Stimulated activated CD8-positive, alpha-beta memory T cell treated with anti-CD3 and anti-CD28 coated beads, Interleukin-4, amount 100 ng/mL, for 48 hours (primary cell): ENCODE results near the gene REEP6.
"Not testable (repeated sequence)": the region's sequence is repeated elsewhere in the genome, so short reads cannot be mapped to it uniquely, and the experiment has no call there.

Source experiments
- DNase-seq: peaks from one replicate; pipeline ENCODE4 v3.0.0-alpha.2; 2020

REEP6 gene

DNA sequence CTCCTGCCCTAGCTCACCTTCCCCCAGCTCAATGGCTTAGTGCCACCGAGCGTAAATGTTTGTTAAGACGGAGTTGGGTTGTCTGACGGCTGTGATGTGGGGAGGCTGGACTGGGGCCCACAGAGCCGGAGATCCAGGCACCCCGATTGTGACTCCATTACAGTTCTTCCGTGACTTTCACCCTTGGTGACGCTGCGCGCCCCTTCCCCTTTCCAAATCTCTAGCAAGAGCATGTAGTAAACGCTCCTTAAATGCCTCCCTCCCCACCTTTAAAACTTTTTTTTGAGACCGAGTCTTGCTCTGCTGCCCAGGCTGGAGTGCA, 829 bp downstream of the REEP6 start:
- DNase-seq = no peak

DNA sequence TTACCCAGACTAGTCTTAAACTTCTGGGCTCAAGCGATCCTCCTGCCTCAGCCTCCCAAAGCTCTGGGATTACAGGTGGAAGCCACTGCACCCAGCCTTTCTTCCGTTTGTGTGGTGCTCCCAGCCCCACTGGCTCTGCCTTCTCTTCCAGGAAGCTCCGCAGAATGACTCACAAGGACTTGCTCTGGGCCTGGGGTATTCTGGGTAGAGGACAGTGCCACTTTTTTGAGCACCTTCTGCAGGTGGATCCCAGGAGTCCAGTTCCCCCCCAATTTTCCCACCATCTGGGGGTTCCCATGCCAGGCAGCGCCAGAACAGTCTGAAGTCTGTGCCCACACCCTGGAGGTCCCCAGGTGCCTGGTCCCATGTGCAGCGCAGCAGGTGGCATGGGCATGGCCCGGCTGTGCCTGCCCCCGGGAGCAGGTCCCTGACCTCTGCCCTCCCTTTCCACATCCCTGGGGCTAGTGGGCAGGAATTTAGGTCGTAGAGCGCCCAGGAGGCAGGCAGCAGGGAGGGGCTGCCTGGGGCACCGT, 1.6 kb downstream of the REEP6 start:
- DNase-seq = no peak

DNA sequence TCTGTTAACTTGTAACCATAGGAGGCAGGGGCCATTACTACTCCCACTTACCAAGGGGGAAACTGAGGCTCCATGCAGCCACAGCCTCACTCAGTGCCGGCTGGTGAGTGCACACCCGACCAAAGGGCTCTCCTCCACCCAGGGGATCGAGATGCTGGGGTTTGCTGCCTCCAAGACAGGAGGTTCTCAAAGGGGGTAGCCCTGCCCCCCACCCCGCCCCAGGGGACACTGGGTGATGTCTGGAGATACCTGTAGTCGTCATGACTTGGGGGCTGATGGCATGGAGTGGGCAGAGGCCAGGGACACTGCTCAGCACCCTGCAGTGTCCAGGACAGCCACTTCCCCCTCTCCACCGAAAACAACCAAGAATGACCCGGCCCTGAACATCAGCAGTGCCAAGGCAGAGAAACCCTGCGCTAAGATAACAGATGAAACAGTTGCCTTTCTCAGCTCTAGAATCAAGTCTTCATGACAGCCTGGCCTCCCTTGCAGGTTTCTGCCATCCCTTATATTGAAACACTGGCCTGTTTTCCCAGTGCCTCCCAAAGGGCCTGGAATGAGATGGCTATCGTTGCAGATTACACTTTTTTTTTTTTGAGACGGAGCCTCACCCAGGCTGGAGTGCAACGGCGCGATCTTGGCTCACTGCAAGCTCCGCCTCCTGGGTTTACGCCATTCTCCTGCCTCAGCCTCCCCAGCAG, 3.3 kb downstream of the REEP6 start:
- no peak for DNase-seq

DNA sequence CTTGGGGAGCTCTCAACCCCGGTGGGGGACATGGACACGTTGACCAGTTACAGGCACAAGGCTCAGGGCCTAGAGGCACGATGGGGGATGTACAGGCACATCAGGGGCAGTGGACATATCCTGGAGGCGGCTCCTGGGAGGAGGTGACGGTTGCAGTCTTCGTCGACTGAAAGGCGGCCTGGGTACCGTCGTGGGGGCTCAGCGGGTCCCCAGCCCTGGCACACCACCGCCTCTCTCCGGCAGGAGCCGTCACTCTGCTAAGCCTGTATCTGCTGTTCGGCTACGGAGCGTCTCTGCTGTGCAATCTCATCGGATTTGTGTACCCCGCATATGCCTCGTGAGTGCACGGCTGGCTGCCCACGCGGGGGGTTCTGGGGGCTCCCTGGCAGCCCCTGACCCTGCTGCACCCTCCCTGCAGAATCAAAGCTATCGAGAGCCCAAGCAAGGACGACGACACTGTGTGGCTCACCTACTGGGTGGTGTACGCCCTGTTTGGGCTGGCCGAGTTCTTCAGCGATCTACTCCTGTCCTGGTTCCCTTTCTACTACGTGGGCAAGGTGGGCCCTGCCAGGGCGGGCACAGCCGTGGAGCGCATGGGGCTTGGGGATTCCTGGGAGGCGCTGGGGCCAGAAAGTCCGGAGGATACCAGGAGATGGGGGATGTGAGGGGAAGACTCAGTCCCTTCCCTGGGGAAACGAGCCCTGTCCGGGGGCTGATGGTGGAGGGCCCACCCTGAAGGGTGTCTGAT, 4.2 kb downstream of the REEP6 start:
- no peak for DNase-seq

DNA sequence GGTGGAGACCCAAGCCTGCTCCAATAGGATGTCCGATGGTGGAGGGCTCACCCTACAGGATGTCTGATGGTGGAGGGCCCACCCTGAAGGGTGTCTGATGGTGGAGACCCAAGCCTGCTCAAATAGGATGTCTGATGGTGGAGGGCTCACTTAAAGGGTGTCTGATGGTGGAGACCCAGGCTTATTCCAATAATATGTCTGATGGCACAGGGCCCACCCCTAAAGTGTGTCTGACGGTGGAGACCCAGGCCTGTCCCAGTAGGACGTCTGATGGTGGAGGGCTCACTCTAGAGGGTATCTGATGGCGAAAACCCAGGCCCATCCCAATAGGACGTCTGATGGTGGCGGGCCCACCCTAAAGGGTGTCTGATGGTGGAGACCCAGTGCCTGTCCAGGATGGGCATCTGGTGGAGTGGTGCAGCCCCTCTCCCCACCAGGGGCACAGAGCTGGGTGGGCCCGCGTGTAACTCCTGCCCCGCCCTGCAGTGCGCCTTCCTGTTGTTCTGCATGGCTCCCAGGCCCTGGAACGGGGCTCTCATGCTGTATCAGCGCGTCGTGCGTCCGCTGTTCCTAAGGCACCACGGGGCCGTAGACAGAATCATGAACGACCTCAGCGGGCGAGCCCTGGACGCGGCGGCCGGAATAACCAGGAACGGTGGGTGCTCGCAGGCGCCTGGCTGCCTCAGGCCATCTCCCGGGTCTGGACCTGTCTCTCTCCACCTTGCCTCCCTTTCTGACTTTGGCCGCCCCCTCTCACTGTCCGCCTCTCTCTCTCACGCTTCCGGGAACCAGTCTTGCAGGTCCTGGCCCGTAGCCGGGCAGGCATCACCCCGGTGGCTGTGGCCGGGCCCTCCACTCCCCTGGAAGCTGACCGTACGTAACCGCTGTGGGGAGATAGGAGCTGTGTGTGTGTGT, 5.1 kb downstream of the REEP6 start:
- no peak for DNase-seq

DNA sequence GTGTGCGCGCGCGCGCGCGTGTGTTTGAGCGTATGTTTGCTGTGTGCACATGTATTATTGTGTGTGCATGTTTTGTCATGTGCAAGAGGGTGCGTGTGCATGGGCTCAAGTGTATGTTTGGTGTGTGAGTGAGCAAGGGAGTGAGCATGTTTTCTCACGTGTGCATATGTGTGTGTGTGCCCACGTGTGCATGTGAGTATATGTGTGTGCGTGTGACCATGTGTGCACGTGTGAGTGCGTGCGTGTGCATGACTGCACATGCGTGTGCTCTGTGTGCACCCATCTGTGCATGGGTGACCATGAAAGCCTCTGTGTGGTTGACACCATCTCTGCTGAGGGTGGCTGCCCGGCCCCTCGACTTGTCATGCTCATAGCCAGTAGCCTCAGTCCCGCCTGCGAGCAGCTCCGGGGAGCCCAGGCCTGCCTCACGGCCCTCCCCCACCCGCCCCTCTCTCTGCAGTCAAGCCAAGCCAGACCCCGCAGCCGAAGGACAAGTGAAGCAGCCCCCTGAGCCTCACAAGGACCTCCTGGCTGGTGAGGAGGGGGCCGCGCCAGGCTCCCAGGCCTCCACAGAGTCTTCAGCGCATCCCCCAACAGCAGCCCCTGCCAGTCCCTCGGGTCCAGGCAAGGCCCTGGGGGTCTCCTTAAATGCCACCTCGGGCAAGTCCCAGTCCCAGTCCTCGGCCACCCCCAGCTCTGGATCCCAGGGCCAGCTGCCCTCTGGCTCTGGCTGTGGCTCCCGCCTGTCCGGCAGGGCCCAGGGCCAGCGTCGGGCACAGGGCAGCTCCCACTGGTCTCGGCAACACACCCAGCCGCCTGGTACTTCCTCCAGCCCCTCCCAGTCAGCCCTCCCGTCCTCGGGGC, 6.0 kb downstream of the REEP6 start:
- no peak for DNase-seq

DNA sequence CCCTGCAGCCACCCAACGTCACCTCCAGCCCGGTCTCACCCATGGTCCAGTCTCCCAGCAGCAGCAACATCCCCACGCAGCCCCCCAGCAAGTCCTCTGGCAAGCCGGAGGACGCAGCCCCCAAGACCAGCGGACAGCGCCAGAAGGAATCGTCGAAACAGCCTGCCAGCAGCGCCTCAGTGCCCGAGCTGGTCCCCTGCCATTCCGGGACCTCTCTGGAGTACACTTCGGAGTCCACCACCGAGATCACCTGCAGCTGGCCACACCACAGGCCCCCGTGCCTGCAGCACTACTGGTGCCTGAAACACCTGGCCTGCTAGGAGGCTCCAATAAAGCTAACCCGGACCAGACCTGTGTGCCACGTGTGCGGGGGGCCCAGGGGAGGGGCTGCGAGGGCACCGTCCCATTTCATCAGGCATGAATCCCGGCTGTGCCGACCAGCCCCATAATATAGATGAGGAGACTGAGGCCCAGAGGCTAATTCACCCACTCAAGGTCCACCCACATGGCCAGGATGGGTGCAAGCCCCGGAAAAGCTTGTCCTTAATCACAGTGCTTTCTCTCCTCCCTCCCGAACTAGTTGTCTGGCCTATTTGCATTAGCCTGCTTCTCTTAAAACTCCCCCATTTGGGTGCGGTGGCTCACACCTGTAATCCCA, 6.7 kb downstream of the REEP6 start:
- DNase-seq = no peak

DNA sequence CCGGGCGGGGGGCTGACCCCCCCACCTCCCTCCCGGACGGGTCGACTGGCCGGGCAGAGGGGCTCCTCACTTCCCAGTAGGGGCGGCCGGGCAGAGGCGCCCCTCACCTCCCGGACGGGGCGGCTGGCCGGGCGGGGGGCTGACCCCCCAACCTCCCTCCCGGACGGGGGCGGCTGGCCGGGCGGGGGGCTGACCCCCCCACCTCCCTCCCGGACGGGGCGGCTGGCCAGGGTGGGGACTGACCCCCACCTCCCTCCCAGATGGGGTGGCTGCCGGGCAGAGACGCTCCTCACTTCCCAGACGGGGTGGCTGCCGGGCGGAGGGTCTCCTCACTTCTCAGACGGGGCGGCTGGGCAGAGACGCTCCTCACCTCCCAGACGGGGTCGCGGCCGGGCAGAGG, 8.2 kb downstream of the REEP6 start:
- DNase-seq = not testable (repeated sequence)

DNA sequence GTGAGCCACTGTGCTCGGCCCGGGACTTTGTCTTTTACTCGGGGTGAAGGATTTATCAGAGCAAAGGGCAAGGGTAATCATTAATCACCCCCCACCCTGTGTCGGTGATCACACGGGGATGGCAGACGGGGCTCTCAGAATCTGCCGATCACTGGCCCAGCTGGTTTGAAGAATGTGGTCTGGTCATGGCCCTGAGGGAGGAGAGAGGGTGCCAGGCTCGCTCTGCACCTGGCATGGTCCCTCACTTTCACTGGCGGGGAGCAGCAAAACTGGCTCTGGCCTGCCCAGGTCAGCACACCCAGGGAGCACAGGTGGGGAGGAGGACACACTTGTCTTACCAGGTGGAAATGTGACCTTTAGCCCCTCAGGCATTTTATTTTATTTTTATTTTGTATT, 10.2 kb downstream of the REEP6 start:
- no peak for DNase-seq

DNA sequence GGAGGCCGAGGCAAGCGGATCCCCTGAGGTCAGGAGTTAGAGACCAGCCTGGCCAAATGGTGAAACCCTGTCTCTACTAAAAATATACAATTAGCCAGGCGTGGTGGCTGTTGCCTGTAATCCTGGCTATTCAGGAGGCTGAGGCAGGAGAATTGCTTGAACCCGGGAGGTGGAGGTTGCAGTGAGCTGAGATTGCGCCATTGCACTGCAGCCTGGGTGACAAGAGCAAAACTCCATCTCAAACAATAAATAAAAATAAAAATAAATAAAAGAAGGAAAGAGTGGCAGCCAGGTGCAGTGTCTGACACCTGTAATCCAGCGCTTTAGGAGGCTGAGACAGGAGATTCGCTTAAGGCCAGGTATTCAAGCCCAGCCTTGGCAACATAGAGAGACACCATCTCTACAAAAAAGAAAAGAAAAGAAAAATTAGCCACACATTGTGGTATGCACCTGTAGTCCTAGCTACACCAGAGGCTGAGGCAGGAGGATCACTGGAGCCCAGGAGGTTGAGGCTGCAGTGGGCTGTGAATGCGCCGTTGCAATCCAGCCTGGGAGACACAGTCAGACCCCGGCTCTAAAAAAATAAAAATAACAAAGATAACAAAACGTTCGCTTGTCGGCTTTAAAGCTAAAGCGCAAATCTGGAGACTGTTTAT, 11.6 kb downstream of the REEP6 start:
- DNase-seq = no peak

DNA sequence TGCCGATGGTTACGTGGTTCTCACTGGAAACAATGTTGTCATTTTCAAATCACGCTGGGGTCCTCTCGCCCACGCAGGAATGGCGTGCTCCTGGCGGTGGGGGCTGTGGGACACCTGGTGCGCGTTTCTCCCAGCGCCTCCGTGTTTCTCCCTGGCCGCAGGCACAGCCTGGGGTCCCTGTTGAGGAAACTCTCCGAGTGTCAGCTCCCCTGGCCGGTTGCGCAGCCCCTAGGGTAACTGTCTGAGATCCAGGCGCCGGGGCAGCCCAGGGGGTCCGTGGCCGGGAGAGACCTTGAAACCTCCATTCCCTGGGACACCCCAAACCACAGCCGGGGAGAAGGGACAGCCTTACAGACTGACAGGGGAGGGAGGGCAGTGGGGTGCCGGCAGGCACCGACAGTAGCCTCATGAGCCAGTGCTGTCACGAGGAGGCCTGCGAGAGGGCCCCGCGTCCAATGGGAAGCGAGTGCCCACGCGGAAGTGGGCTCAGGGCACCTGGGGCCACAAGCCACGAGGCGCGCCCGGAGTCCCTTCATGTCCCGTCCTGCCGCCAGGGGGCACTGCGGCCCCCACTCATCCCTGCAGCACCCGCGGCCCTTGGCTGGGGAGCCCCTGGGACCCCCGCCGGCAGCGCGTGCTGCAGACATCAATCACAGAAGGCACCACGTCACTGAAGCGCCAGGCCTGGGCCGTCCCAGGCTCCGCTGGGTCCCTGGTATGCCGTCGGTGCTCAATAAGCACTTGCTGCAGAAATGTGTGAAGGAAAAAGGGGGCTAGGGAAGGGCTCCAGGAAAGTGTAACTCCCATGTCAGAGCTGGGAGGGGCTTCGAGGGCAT, 12.3 kb downstream of the REEP6 start:
- DNase-seq = peak; percentile 86

DNA sequence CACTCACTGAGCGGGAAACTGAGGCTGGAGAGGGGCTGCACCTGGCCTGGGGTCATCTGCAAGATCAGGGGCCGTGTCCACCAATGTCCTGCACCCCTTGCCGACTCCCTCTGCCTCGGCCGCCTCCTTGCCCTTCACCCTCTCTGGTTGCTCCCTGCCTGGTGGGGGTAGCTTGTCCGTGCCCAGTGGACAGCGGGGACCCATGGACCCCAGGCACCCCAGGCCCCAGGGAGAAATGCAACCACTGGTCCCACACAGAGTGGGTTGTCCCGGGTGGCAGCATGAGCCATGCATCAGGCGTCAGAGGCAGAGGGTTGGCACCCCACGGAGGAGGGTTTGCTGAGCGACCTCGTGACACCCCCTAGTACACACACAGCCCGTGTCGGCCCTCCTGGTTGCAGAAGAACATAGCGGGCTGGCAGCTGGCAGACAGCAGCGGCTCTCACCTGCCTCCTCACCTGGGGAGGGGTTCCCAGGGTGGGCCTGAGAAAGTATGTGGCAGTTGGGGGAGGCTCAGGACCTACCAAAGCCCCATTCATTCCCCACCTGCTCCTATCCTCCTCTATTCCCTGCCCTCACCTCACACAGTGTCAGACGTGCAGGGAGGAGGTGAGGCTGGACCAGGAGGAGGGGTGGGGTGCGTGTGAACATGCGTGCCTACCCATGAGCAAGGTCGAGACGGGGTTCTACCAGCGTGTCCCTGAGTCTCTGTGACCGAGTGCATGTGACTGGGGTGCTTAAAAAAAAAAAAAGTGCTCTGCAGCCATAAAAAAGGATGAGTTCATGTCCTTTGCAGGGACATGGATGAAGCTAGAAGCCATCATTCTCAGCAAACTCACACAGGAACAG, 13.2 kb downstream of the REEP6 start:
- no peak for DNase-seq

DNA sequence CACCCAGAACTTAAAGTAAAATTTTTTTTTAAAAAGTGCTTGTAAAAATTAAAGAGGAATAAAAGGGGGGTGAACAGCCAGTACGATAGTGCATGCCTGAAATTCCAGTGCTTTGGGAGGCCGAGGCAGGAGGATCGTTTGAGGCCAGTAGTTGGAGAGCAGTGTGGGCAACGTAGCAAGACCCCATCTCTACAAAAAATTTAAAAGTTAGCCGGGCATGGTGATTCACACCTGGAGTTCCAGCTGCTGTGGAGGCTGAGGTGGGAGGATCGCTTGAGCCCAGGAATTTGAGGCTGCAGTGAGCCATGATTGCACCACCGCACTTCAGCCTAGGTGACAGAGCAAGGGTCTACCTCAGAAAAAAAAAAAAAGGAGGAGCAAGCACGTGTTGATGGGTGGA, 14.0 kb downstream of the REEP6 start:
- no peak for DNase-seq

DNA sequence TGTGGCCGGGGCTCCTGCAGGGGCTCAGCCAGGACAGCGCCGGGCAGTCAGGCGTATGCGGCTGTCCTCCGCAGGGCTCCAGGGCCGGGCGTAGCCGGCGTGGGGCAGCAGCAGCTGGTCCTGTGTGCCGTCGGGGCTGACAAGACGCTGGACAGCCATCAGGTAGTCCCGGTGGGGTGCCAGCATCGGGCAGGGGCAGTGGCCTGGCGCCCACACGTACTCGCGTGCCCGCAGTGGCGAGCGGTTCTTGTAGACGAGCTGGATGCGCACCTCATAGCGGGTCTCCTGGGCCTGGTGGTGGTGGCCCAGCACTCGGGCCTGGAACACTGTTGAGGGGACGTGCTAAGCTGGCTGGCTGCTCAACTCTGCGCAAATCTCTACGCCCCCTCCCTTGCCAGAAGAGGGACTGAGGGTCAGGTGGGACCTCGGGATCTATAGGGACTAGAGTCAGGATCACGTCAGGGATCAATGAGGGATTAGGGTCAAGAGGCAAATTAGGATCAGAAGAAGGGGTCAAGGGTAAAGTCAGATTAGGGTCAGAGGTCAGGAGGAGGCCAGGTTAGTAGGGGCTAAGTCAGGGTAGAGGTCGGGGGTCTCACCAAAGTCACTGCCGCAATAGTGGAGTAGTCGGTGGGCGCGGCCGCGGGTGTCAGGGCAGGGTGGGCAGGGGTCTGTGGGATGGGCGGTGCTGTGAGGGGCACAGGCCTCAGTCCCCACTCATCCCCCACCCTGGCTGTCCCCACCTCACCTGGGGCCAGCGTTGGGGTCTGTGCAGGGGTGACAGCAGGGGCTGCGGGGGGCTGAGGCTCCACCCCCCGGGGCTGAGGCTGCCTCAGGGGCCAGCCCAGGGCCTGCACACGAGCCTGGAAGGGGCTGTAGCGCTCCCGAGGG, 15.3 kb downstream of the REEP6 start:
- DNase-seq = no peak

DNA sequence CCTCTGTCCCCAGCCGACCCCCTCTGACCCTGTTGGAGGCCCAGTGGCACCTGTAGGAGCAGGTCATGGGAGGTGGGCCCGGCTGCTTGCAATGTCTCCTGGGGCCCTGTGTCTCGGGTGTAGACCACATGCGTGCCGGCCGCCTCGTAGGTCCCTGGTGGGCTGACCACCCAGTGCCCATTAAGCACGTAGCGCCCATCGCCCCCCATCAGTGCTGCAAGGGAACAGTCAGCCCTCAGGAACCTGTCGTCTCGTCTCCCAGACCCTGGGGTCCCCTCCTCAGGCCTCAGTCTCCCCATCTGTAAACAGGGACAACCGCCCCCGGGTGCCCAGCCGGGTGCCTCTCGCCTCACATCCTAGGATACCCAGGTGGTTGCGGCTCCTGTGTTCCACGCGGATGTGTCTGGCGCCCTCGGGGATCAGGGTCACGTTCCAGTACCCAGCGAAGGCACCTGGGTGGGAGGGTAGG, 16.2 kb downstream of the REEP6 start:
- DNase-seq = no peak

DNA sequence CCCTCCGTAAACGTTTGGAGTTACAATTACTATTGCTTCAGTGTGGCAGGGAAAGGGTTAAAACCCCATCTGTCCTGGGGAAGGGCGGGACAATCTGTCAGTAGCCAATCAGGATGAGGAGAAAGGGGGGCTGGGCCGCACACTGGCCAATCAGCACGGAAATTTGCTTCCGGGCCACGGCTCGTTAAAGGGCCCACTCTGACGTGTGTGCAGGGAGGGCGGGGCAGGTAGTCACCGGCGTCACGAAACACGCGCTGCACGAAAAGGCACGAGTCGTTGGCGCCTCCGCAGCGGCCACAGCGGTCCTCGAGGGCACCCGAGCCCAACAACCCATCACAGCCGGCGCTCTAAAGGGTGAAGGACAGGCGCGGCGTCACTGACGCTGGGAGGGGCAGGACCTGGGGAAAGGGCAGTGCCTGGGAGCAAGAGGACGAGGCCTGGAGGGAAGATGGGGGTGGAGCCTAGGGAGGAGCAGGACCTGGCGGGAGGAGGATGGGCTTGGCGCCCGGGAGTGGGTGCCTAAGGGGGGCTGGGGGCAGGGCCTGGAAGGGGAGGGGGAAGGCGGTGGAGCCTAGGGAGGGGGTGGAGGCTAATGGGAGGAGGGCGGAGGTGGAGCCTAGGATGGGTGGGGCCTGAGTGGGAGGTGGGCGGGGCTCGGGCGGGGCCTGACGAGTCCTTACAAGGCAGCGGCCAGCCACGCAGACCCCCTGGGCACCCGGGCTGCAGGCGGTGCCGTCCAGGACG, 17.0 kb downstream of the REEP6 start:
- peak; percentile 93 for DNase-seq

DNA sequence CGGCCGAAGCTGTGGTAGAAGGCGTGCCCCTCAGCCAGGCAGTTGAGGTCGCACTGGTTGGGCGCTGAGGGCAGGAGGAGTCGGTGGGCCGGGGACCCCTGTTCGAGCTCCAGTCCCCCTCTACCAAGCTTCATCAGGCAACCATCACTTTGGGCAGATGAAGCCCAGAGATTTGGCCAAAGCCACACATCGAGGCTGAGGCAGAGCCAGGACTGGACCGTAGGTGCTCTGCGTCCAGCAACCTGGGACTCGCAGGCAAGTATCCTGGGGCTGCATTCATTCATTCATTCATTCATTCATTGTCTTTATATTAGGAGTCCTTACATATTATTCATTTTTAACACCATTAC, 17.5 kb downstream of the REEP6 start:
- DNase-seq = no peak
